WI38 (cell line): ENCODE measurements around the gene ATP6V1B1.

ENCODE experiments used
- H3K4me3 ChIP-seq: 2 replicates; pipeline ENCODE4 v1.5.1; 2011; ENCODE audit warnings: low read depth, mild to moderate bottlenecking, control low read depth, low read length
- CTCF ChIP-seq: IDR thresholded peaks from 2 replicates; pipeline ENCODE4 v1.5.1; 2012; ENCODE audit warnings: low read depth, mild to moderate bottlenecking, control low read depth, low read length

ATP6V1B1 gene

DNA sequence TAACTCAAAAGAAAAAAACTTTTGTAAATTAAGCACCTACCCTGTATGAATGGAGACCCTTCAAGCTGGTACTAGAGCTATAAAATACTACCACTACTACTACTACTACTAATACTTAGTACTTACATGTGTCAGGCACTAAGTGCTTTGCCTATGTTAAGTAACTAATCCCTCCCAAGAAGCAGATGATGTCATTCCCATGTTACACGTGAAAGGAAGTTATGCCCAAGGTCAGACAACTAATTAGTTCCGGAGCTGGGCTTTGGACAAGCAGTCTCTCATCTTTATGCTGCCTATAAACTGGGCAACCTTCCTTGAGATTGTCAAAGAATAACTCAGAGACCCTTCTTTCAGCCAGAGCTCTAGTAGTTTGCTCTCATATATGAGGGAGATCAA lies 13.9 kb upstream of the ATP6V1B1 start:
- no peak overlapping the region for H3K4me3 ChIP-seq

GRCh38 chr2:70922235-70923234 lies 13.2 kb upstream of the ATP6V1B1 start:
- H3K4me3 ChIP-seq, result no peak overlapping the region
- no peak for TF ChIP-seq CTCF

More for the DNA sequence above, 13.9 kb upstream of the ATP6V1B1 start:
- no peak for TF ChIP-seq CTCF

GRCh38 chr2:70923378-70924015 lies 12.2 kb upstream of the ATP6V1B1 start:
- no peak for TF ChIP-seq CTCF
- no peak overlapping the region for H3K4me3 ChIP-seq

DNA sequence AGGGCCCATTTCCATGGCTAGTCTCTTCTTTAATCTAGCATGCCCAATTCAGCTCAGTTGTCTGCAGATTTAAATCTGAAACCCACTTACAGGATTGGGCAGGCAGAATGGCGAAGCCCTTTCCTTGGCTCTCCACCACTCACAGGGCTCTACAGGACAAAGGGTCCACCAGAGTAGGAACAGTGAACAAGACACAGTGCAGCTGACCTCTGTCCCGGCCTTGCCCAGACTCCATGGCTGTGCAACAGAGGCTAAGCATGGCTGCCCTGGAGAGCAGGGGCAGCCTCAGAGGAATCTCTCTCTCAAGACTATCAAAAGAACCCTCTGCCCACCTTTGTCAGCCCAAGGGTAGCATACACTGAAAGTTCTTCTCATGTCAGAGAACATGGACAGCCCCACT lies 9.7 kb upstream of the ATP6V1B1 start:
- TF ChIP-seq CTCF, result no peak
- H3K4me3 ChIP-seq, result no peak overlapping the region

- no peak for TF ChIP-seq CTCF
- no peak overlapping the region for H3K4me3 ChIP-seq
Observed at GRCh38 chr2:70927138-70927537, 8.6 kb upstream of the ATP6V1B1 start.

DNA sequence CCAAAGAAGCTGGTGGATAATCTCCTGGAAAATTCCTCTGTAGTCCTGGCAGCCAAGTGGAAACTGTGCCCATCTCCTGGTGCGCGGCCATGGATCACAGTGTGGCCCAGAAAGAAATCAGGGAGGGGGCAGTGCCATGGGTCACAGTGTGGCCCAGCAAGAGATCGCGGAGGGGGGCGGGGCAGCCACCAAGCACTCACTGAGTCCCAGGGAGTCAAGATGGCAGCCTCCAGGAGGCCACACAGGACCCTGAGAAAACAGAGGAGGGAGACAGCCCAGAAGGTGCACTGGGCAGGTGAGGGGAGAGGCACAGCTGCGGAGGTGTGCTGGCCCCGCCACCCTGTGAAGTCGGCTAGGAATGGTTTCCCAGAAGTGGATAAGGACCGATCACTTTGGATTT lies 8.1 kb upstream of the ATP6V1B1 start:
- no peak for TF ChIP-seq CTCF
- H3K4me3 ChIP-seq, result no peak overlapping the region

DNA sequence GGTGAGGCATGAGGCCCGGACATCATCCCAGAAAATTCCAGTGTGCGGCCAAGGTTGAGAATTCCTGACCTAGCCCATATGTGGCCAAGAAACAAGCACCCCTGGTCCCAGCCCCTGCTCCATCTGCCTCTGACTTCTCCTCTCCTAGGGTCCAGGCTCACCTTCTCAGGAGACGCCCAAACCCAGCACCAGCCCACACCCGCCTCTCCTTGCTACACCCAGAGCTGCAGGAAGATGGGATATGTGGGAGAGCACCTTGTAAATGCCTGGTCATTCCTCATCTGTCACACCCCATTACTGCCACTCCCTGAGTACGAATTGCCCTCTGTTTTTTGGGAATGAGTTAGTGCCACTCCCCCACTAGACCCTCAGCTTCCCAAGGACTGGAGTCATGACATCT lies 7.3 kb upstream of the ATP6V1B1 start:
- no peak for TF ChIP-seq CTCF

More for the DNA sequence above, 7.3 kb upstream of the ATP6V1B1 start:
- H3K4me3 ChIP-seq, result no peak overlapping the region
